SK-N-SH (cell line): ENCODE results near the gene RYR3.

Source experiments
- EP300 ChIP-seq, 2 experiments: IDR thresholded peaks; 2 replicates each; pipeline versions ENCODE4 v1.4.0 to v1.6.1; 2012; ENCODE audit warnings: borderline replicate concordance in 1 of 2, low read depth in 1 of 2, low read length in 1 of 2
- FOSL2 ChIP-seq: IDR thresholded peaks from 2 replicates; pipeline ENCODE4 v1.4.0; 2012; ENCODE audit warnings: low read depth, mild to moderate bottlenecking, moderate library complexity, borderline replicate concordance
- GABPA ChIP-seq: IDR thresholded peaks from 2 replicates; pipeline ENCODE4 v1.4.0; 2012; ENCODE audit warnings: low read depth, mild to moderate bottlenecking
- POLR2AphosphoS5 ChIP-seq: IDR thresholded peaks from 2 replicates; pipeline ENCODE4 v1.6.1; 2012; ENCODE audit warnings: low read depth, low read length
- RCOR1 ChIP-seq: fragments of 150-350 bp; IDR thresholded peaks from 2 replicates; pipeline ENCODE4 v1.6.1; 2017; ENCODE audit warnings: antibody characterized with exemption, low read length
- SIN3A ChIP-seq: IDR thresholded peaks from 2 replicates; pipeline ENCODE4 v1.6.1; 2012; ENCODE audit warnings: low read depth, mild to moderate bottlenecking, low read length, moderate library complexity, borderline replicate concordance
- SMC3 ChIP-seq: IDR thresholded peaks from 2 replicates; pipeline ENCODE4 v1.6.1; 2012; ENCODE audit warnings: low read depth, low read length, improper control_type of control experiment
- TCF12 ChIP-seq: IDR thresholded peaks from 2 replicates; pipeline ENCODE4 v1.4.0; 2012
- TEAD4 ChIP-seq: IDR thresholded peaks from 2 replicates; pipeline ENCODE4 v1.4.0; 2012; ENCODE audit warnings: mild to moderate bottlenecking, borderline replicate concordance; ENCODE audit not compliant: insufficient read depth
- TF ChIP-seq, protein P1 (sequence below): fragments of 200-600 bp; sonication (generic); IDR thresholded peaks from 2 replicates; pipeline ENCODE4 v1.6.1; 2017; ENCODE audit warnings: antibody characterized with exemption, mild to moderate bottlenecking, moderate library complexity
- TF ChIP-seq, protein P2 (sequence below): IDR thresholded peaks from 2 replicates; pipeline ENCODE4 v1.4.0; 2012; ENCODE audit warnings: low read depth
- TF ChIP-seq, protein P3 (sequence below): IDR thresholded peaks from 2 replicates; pipeline ENCODE4; 2012
- TF ChIP-seq, protein P4 (sequence below): fragments of 150-350 bp; IDR thresholded peaks from 2 replicates; pipeline ENCODE4 v1.6.1; 2017; ENCODE audit warnings: antibody characterized with exemption, low read length, low read depth, borderline replicate concordance
- TF ChIP-seq, protein P5 (sequence below): IDR thresholded peaks from 2 replicates; pipeline ENCODE4 v1.6.1; 2012; ENCODE audit warnings: mild to moderate bottlenecking, low read depth, low read length, moderate library complexity

DNA sequence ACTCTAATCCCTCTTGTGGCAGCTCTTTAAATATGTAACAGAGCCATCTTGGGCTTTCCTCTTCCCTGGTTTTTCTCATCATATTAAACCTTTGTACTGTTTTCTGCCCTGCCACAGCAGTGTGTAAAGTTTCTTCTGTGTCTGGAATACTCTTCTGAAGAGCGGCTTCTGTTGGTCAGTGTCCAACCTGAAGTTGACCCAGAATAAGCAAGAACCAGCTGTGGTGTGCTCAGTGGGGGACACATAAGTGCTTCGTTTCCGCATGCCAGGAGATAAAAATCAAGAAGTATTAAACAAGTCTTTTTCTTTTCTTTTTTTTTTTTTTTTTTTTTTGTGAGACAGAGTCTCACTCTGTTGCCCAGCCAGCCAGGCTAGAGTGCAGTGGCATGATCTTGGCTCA is 484.3 kb downstream of the RYR3 start:
- TF ChIP-seq, protein P1, sequence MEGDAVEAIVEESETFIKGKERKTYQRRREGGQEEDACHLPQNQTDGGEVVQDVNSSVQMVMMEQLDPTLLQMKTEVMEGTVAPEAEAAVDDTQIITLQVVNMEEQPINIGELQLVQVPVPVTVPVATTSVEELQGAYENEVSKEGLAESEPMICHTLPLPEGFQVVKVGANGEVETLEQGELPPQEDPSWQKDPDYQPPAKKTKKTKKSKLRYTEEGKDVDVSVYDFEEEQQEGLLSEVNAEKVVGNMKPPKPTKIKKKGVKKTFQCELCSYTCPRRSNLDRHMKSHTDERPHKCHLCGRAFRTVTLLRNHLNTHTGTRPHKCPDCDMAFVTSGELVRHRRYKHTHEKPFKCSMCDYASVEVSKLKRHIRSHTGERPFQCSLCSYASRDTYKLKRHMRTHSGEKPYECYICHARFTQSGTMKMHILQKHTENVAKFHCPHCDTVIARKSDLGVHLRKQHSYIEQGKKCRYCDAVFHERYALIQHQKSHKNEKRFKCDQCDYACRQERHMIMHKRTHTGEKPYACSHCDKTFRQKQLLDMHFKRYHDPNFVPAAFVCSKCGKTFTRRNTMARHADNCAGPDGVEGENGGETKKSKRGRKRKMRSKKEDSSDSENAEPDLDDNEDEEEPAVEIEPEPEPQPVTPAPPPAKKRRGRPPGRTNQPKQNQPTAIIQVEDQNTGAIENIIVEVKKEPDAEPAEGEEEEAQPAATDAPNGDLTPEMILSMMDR: no peak
- TF ChIP-seq, protein P2, sequence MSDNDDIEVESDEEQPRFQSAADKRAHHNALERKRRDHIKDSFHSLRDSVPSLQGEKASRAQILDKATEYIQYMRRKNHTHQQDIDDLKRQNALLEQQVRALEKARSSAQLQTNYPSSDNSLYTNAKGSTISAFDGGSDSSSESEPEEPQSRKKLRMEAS: no peak
- TF ChIP-seq, protein P3, sequence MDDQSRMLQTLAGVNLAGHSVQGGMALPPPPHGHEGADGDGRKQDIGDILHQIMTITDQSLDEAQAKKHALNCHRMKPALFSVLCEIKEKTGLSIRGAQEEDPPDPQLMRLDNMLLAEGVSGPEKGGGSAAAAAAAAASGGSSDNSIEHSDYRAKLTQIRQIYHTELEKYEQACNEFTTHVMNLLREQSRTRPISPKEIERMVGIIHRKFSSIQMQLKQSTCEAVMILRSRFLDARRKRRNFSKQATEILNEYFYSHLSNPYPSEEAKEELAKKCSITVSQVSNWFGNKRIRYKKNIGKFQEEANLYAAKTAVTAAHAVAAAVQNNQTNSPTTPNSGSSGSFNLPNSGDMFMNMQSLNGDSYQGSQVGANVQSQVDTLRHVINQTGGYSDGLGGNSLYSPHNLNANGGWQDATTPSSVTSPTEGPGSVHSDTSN: no peak
- TF ChIP-seq TEAD4: no peak
- TF ChIP-seq POLR2AphosphoS5: no peak
- TF ChIP-seq GABPA: no peak
- TF ChIP-seq TCF12: no peak
- TF ChIP-seq SMC3: no peak
- no peak for TF ChIP-seq EP300 (IDR thresholded peaks at IDR 0.05; ENCODE audit: borderline replicate concordance in 1 of 2, low read depth in 1 of 2, low read length in 1 of 2)
- no peak for TF ChIP-seq RCOR1
- TF ChIP-seq SIN3A: no peak
- no peak for TF ChIP-seq FOSL2
- TF ChIP-seq, protein P4, sequence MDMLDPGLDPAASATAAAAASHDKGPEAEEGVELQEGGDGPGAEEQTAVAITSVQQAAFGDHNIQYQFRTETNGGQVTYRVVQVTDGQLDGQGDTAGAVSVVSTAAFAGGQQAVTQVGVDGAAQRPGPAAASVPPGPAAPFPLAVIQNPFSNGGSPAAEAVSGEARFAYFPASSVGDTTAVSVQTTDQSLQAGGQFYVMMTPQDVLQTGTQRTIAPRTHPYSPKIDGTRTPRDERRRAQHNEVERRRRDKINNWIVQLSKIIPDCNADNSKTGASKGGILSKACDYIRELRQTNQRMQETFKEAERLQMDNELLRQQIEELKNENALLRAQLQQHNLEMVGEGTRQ: no peak
- TF ChIP-seq, protein P5, sequence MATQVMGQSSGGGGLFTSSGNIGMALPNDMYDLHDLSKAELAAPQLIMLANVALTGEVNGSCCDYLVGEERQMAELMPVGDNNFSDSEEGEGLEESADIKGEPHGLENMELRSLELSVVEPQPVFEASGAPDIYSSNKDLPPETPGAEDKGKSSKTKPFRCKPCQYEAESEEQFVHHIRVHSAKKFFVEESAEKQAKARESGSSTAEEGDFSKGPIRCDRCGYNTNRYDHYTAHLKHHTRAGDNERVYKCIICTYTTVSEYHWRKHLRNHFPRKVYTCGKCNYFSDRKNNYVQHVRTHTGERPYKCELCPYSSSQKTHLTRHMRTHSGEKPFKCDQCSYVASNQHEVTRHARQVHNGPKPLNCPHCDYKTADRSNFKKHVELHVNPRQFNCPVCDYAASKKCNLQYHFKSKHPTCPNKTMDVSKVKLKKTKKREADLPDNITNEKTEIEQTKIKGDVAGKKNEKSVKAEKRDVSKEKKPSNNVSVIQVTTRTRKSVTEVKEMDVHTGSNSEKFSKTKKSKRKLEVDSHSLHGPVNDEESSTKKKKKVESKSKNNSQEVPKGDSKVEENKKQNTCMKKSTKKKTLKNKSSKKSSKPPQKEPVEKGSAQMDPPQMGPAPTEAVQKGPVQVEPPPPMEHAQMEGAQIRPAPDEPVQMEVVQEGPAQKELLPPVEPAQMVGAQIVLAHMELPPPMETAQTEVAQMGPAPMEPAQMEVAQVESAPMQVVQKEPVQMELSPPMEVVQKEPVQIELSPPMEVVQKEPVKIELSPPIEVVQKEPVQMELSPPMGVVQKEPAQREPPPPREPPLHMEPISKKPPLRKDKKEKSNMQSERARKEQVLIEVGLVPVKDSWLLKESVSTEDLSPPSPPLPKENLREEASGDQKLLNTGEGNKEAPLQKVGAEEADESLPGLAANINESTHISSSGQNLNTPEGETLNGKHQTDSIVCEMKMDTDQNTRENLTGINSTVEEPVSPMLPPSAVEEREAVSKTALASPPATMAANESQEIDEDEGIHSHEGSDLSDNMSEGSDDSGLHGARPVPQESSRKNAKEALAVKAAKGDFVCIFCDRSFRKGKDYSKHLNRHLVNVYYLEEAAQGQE: no peak
